Measurements from ENCODE around the gene KMT2B. TPM values are rescaled to one million over a fixed set of nuclear protein-coding genes. Genes with fewer than 3 reads are reported as not detected.

Gene KMT2B
- total and polyA plus RNA-seq, 2 donors (not counting 1 experiment from before 2014, with no cell fraction given), result 85.6 to 96.9 TPM

DNA sequence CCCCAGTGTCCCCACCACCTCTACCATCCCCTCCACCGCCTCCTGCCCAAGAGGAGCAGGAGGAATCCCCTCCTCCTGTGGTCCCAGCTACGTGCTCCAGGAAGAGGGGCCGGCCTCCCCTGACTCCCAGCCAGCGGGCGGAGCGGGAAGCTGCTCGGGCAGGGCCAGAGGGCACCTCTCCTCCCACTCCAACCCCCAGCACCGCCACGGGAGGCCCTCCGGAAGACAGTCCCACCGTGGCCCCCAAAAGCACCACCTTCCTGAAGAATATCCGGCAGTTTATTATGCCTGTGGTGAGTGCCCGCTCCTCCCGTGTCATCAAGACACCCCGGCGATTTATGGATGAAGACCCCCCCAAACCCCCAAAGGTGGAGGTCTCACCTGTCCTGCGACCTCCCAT lies 2.8 kb downstream of the KMT2B start:
- Histone ChIP-seq H3K9me3 (ENCODE audit: control extremely low read depth in 1 of 3, control insufficient read depth in 2 of 3, insufficient read depth in 1 of 3, low read length in 2 of 3) (no peaks in the 10 kb centered on the region), H2AFZ (ENCODE audit: insufficient read depth, low read depth, low read length, poor library complexity, severe bottlenecking) (no peak overlapping the region), H3K79me2 (ENCODE audit: control insufficient read depth, insufficient read depth, low read length) (peaks cover 77% of the 10 kb centered on the region), H3K4me1 (ENCODE audit: control insufficient read depth in 2 of 2, insufficient read depth in 2 of 2, low read length in 2 of 2) (peaks cover 16 to 29% of the 10 kb centered on the region in 2 donors), H4K20me1 (ENCODE audit: control insufficient read depth, insufficient read depth, low read length, poor library complexity, severe bottlenecking) (peaks cover 64% of the 10 kb centered on the region), H3K4me2 (replicated peaks; ENCODE audit: low read depth, low read length, poor library complexity, severe bottlenecking) (no peak overlapping the region), H3K27me3 (replicated peaks in 1 of 4; ENCODE audit: control extremely low read depth in 1 of 4, control insufficient read depth in 3 of 4, insufficient read depth in 4 of 4, low read length in 3 of 4) (no peaks in the 10 kb centered on the region), H3K36me3 (replicated peaks in 1 of 2; ENCODE audit: control extremely low read depth in 1 of 2, control insufficient read depth in 1 of 2, extremely low read depth in 1 of 2, insufficient read depth in 2 of 2, low read length in 1 of 2) (peaks cover 0 to 55% of the 10 kb centered on the region in 2 experiments), H3K4me3 (ENCODE audit: control extremely low read depth in 1 of 5, extremely low read depth in 1 of 5, insufficient read depth in 1 of 5, low read depth in 2 of 5, low read length in 4 of 5) (no peak overlapping the region), H3K27ac (ENCODE audit: low read length in 2 of 2) (no peak overlapping the region), H3K9ac (ENCODE audit: low read length) (no peak overlapping the region)
- Mint-ChIP-seq H3K27me3 (no peaks in the 10 kb centered on the region), H3K27ac (no peak overlapping the region), H3K4me1 (peaks cover 32% of the 10 kb centered on the region), H3K9me3 (ENCODE audit: insufficient read depth) (no peaks in the 10 kb centered on the region), H3K4me3 (no peak overlapping the region)
- ATAC-seq (ENCODE audit: low read depth) (no peak), DNase-seq (no peak)
- TF ChIP-seq, protein P1, sequence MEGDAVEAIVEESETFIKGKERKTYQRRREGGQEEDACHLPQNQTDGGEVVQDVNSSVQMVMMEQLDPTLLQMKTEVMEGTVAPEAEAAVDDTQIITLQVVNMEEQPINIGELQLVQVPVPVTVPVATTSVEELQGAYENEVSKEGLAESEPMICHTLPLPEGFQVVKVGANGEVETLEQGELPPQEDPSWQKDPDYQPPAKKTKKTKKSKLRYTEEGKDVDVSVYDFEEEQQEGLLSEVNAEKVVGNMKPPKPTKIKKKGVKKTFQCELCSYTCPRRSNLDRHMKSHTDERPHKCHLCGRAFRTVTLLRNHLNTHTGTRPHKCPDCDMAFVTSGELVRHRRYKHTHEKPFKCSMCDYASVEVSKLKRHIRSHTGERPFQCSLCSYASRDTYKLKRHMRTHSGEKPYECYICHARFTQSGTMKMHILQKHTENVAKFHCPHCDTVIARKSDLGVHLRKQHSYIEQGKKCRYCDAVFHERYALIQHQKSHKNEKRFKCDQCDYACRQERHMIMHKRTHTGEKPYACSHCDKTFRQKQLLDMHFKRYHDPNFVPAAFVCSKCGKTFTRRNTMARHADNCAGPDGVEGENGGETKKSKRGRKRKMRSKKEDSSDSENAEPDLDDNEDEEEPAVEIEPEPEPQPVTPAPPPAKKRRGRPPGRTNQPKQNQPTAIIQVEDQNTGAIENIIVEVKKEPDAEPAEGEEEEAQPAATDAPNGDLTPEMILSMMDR (IDR thresholded peaks at IDR 0.05), result no peak
- TF ChIP-seq EZH2 (IDR thresholded peaks at IDR 0.05; ENCODE audit: borderline replicate concordance, insufficient read depth, low read depth, low read length, poor library complexity, severe bottlenecking), result no peak
- ChIA-PET CTCF (interaction anchor here (0.5 to 2.6 kb wide), 2 partner anchors 26 to 226 kb away, joined by 3 to 7 read pairs; no protein-coding TSS in a partner anchor), POLR2A (interaction anchor here (0.7 kb wide), 1 partner anchor 10 kb away, joined by 6 read pairs; no protein-coding TSS in a partner anchor)
- 94% methylated on average over 14 of the region's 17 CpGs for WGBS (ENCODE audit: insufficient coverage)
- intact Hi-C loops (cut with micrococcal nuclease), result no loop called here

DNA sequence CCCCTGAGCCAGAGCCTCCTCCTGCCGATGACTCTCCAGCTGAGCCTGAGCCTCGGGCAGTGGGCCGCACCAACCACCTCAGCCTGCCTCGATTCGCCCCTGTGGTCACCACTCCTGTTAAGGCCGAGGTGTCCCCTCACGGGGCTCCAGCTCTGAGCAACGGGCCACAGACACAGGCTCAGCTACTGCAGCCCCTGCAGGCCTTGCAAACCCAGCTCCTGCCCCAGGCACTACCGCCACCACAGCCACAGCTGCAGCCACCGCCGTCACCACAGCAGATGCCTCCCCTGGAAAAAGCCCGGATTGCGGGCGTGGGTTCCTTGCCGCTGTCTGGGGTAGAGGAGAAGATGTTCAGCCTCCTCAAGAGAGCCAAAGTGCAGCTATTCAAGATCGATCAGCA lies 3.6 kb downstream of the KMT2B start:
- 97% methylated on average over 14 of the region's 16 CpGs for WGBS (ENCODE audit: insufficient coverage)
- Mint-ChIP-seq H3K4me3 (no peak overlapping the region), H3K27ac (no peak overlapping the region), H3K9me3 (ENCODE audit: insufficient read depth) (no peaks in the 10 kb centered on the region), H3K4me1 (peaks cover 25% of the 10 kb centered on the region), H3K27me3 (no peaks in the 10 kb centered on the region)
- Histone ChIP-seq H3K36me3 (replicated peaks in 1 of 2; ENCODE audit: control extremely low read depth in 1 of 2, control insufficient read depth in 1 of 2, extremely low read depth in 1 of 2, insufficient read depth in 2 of 2, low read length in 1 of 2) (peaks cover 2 to 63% of the 10 kb centered on the region in 2 experiments), H4K20me1 (ENCODE audit: control insufficient read depth, insufficient read depth, low read length, poor library complexity, severe bottlenecking) (peaks cover 64% of the 10 kb centered on the region), H3K4me2 (replicated peaks; ENCODE audit: low read depth, low read length, poor library complexity, severe bottlenecking) (no peak overlapping the region), H2AFZ (ENCODE audit: insufficient read depth, low read depth, low read length, poor library complexity, severe bottlenecking) (no peak overlapping the region), H3K9ac (ENCODE audit: low read length) (no peak overlapping the region), H3K27ac (ENCODE audit: low read length in 2 of 2) (no peak overlapping the region), H3K79me2 (ENCODE audit: control insufficient read depth, insufficient read depth, low read length) (peaks cover 76% of the 10 kb centered on the region), H3K4me1 (ENCODE audit: control insufficient read depth in 2 of 2, insufficient read depth in 2 of 2, low read length in 2 of 2) (peaks cover 9 to 22% of the 10 kb centered on the region in 2 donors), H3K9me3 (ENCODE audit: control extremely low read depth in 1 of 3, control insufficient read depth in 2 of 3, insufficient read depth in 1 of 3, low read length in 2 of 3) (no peaks in the 10 kb centered on the region), H3K4me3 (ENCODE audit: control extremely low read depth in 1 of 5, extremely low read depth in 1 of 5, insufficient read depth in 1 of 5, low read depth in 2 of 5, low read length in 4 of 5) (no peak overlapping the region), H3K27me3 (replicated peaks in 1 of 4; ENCODE audit: control extremely low read depth in 1 of 4, control insufficient read depth in 3 of 4, insufficient read depth in 4 of 4, low read length in 3 of 4) (no peaks in the 10 kb centered on the region)
- ChIA-PET POLR2A (no interaction called here), CTCF (no interaction called here)
- no peak for TF ChIP-seq EZH2 (IDR thresholded peaks at IDR 0.05; ENCODE audit: borderline replicate concordance, insufficient read depth, low read depth, low read length, poor library complexity, severe bottlenecking)
- TF ChIP-seq, protein P1 (IDR thresholded peaks at IDR 0.05), result no peak
- ATAC-seq (ENCODE audit: low read depth) (no peak), DNase-seq (no peak)
- intact Hi-C loops (cut with micrococcal nuclease), result no loop called here
